Iris pigment epithelial cell (primary cell): Measurements from ENCODE around the gene PDGFA.

Experiments used
- DNase-seq: peaks from one replicate; pipeline ENCODE4 v3.0.0-alpha.2; 2011; ENCODE audit warnings: low read depth

PDGFA gene

DNA sequence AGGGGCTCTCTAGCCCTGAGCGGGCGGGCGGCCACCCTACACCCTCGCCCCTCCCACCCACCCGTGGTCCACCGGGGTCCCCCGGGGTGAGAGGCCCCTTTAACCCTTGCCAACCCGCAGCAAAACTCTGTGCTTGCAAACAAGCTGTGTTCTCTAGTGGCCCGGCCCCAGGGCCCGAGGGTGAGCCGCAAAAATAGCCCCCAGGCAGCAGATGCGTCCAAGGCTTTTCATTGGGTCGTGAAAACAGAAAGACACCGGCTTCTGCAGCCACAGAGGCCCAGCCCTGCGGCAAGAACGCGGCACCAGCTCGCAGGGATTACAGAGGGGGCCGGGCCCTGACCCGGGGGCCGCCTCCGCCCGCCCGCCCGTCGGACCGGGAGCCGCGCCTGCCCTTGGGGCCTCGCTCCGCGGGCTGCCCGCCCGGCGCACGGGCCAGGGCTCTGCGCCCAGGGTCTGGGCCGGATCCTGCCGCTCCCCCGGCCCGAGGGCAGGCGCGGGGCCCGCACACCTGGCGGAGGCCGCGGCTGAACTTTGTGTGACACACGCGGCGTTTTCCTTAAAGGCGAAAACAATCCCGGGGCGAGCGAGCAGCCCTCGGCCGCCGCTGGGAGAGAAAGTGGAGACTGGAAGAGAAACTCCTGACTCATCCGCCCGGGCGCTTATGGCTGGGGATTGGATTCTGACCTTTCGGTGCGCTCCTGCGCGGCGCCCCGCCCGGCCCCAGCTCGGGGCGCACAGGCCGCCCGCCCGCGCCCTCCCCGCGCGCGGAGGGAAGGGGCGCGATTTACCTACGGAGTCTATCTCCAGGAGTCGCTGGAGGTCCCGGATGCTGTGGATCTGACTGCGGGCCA is 2.8 kb downstream of the PDGFA start:
- peak; percentile 88 for DNase-seq

DNA sequence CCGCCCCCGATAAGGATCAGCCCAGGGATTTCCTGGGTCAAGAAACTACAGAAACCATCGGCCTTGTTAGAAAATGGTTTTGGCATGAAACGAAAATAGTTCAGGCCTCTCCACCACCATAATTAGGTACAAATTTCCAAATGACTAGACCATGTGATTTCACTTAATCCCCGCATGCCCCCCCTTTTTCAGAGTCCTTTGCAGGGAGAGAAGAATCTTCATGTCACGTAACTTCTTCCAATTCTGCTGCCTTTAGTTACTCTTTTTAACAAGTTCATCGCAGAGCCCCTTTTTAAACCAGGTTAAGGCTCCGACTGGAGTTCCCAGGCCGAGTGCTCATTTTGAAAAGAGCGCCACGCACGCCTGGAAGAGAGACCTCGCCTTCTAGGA is 3.4 kb downstream of the PDGFA start:
- peak; percentile 30 for DNase-seq

DNA sequence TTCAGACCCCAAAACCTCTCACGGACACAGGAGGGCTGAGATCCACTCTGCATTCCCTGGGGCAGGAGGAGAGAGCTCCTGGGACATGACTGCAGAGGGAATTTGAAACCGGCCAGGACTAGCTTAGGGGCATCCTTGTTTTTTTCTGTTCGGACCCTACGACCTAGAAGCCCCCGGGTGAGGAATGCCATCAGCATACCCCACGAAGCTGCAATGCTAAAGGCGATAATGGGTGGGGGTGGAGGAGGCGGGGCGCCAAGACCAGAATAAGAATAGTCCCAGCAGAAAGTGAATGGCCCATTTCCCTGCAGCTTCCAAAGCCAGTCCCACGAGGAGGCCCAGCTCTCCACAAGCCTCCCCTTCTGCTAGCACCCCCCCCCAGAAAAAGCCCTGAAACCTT is 4.0 kb downstream of the PDGFA start:
- no peak for DNase-seq

DNA sequence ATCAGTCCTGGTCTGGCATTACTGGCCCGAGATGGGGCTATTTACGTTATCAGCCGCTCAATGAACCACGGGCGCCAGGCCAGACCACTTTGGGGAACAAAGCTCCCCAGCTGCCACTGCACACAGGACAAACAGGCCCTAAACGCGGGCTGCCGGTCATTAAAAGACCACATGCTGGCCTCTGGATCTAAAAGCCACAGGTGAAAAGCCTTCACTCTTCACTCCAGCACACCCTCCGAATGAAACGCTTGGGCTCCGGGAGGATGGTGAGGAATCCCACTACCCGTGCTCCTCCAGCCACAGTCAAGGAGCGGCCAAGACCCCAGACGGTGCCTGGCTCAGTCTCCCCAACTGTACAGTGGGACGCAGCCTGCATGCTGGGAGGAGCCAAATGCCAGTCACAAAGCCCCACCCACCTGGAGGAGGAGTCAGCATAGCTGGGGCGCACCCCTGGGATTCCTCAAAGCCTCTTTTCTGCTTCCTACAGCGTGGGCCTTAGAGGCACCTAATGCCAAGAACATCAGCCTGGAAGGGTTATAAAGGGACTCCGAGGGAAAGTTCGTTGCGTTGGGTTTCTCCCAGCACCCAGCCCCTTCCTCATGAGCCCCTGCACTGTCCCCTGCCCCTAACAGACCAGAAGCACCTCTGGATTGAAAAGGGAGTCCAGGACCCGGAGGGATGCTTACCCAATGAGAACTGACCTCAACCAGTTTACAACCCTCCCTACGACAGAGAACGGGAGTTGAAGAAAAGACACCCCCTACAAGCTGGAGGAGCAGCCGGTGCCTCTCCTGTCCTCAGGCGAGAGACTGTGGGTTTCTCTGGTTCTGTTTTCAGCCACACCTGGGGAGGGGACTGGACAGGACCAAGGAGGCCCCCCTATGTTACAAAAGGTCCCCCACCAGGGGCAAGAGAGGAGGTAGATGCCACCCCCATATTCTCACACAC is 4.7 kb downstream of the PDGFA start:
- DNase-seq = peak; percentile 36

DNA sequence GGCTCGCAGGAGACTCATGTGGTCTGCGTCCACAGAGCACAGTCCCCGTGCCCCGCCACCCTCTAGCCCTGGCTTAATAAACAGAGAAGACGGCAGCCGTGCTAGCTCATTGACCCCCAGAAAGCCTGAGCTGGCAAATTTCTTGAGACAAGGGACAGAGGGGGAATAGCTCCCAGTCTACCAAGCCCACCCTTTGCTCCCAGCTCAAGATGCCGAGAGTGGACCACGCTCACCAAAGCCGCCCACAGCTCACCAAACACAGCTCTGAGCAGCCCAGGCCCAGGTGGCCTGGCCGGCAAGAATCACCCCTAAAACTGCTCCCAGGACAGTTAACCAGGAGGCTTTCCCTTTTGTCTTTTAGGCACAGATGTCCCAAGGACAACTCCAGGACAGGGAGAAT is 5.4 kb downstream of the PDGFA start:
- no peak for DNase-seq

DNA sequence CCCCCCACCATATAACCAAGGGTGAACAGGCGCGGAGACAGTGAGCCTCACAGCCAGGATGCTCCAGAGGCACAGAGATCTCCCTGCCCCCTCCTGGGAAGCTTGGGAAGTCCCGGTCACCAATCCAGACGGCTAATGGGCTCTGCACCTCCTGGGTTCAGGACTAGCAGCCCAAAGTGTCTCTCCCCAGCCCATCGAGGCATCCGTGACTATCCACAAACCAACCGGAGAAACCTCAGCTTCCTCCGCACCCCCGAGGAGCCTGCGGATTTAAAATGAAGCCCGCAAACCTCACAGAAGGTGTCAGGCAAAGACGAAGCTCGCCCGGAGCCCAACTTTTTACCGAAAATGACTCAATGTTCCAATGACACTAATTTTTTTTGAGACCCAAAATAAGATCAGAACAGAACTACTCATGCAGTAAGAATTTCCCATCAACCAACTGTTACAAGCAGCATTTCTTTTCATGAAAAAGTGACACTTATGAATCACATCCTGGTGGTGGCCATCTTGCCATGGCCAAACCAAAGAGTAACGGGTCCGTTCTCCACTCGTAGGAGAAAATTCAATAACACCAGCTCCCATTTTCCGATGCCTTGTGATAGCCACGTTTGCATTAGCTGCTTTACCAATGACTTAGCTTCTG is 6.0 kb downstream of the PDGFA start:
- peak; percentile 46 for DNase-seq

DNA sequence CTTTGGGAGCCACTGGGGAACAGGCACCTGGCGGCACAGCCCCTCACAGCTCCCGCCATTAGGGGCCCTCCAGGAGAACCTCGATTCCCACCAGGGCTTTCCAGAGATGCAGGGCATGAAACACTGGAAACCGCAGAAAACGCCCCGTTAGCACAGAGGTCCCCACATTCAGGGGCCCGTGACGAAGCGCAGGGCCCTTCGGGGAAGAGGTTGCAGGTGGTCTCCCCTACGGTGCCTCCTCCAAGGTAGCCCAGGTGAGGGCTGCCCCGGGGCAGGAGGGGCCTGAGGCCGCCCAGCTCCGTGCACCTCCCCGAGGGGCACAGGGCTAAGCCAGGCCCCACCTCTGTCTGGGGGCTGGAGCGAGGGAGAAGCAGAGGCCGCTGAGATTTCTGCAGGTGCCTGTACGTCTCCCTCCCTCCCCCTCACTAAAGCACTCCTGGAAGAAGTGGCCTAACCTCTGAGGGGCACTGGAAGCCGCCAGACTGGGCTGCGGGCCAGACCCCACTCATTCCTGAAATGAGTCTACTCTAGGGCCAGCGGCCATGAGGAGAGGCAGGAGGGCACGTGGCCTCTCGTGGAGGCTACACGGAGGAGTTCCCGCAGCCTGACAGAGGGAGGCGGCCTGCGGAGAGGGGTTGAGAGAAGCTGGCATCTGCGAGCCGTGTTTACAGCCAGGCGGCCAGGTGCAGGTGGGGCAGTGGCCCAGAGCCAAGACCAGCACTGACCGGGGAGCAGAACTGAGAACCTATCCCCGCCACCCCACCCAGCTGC is 6.9 kb downstream of the PDGFA start:
- no peak for DNase-seq

DNA sequence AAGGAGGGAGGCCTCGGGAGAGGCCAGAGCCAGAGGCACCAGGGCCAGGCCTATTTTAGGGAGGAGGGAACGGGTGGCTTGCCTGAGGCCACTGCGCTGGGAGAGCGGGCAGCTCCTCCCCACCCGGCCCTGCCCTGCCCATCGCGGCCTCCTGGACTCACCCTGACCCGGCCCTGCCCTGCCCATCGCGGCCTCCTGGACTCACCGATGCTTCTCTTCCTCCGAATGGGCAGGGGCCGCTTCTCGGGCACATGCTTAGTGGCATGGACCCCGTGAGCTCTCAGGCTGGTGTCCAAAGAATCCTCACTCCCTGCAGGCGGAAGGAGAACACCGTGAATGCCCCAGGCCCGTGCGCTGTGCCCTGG is 7.5 kb downstream of the PDGFA start:
- no peak for DNase-seq

DNA sequence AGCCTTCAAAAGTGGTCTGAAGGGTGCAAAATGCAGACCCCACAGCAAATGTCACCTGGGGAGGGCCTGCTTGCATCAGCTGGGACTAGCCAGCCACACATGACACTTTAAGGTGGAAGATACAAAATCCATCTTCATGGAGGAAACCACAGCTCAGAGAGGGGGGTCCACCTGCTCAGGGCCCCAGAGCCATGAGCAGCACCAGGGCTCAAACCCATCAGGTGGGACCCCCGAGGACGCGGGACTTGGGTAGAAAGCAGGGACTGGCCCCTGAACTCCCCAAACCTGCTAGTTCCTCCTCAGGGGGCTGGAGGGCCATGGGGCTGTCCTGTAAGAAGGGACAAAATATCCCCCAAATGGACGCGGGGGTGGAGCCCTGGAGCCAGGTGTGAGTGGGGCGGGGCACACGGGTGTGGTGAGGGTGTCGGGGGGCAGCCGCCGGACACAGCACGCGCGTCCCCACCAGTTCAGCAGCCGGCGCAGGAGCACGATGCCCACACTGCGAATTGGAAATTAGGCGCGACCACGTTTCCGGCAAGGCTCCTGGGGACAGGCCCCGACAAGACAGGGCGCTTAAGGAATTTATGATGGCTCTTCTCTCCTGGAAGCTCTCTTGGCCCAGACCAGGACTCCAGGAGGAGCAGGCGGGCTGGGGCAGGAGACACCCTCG is 8.0 kb downstream of the PDGFA start:
- no peak for DNase-seq

DNA sequence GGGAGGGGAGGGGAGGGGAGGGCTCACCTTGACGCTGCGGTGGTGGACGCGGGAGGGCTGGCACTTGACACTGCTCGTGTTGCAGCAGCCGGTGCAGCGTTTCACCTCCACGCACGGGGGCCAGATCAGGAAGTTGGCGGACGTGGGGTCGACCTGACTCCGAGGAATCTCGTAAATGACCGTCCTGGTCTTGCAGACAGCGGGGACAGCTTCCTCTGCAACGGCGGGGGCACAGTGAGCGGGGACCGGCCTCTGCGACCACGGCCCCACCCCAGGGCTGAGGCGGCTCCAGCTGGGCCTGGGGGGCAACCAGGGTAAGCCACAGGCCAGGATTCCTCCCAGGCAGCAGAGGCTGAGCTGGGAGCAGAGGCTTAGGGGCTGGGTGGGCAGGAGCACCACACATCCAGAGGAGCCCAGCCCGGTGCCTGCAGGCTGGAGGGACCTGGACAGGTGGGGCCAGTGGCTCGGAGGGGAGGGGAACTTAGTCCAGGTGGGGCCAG is 8.8 kb downstream of the PDGFA start:
- DNase-seq = no peak

DNA sequence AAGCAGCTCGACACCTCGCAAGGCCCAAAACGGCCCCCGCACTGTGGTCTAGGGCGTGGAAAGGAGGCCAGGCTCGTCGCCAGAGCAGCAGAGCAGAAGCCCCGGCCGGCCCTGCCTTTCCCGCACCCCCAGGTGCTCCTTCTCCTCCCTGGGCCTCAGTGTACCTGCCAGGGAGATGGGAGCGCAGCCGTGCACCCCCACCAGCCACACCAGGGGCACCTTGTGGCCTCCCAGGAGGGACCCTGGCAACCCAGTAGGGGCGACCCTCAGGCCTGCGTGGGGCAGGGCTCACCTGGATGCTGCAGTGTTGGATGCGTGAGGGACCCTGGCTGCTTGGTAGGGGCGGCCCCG is 9.5 kb downstream of the PDGFA start:
- DNase-seq = no peak

DNA sequence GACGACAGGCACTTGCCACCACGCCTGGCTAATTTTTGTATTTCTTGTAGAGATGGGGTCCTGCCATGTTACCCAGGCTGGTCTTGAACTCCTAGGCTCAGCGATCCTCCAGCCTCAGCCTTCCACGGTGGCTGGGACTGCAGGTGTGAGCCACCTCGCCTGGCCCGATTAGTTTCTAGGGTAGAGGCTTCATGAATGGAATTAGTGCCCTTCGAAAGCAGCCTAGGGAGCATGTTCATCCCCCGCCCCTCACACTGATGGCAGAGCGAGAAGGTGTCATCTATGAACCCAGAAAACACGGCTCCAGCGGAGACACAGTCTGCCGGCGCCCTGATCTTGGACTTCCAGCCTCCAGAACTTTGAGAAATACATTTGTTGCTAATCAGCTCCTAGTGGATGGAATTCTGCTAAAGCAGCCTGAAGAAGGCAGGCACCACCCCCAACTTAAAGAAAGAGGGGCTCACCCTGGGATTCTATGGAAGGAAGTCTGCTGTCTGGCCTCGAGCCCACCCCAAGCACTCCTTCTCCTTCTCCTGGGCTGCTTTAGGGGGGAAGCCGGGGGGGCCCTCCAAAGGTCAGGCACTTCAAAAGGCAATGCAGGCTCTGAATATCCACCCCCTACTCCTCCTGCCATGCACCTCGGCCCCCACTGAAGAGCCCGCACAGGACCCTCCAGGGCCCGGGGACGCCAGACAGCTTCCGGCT is 10.1 kb downstream of the PDGFA start:
- no peak for DNase-seq

DNA sequence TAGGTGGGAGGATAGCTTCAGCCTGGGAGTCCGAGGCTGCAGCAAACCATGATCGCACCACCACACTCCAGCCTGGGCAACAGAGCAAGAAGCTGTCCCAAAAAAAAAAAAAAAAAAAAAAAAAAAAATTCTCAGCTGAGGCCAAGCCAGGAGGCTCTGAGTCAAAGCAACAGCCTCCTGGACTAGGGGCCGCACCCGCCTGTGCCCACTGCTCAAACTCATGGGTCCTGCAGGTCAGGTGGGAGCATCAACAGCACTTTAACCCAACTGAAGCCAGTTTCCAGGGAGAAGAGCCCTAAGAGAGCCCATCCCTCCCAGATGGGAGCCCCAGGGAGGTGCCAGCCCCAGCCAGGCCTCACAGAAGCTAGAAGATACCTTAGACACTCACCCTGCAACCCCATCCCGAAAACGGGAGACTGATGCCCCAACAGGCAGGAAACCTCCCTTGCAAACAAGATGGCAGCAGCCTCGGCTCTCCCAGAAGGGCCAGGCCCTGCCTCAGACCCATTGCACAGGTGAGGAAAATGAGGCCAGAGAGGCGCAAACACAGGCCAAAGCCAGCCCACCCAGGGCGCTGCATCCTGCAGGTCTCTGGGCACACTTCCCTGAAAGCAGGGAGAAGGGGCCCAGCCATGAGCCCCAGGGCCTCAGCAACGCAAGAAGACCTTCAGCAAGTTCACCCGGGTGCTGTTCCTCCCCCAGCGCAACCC is 11.0 kb downstream of the PDGFA start:
- no peak for DNase-seq

DNA sequence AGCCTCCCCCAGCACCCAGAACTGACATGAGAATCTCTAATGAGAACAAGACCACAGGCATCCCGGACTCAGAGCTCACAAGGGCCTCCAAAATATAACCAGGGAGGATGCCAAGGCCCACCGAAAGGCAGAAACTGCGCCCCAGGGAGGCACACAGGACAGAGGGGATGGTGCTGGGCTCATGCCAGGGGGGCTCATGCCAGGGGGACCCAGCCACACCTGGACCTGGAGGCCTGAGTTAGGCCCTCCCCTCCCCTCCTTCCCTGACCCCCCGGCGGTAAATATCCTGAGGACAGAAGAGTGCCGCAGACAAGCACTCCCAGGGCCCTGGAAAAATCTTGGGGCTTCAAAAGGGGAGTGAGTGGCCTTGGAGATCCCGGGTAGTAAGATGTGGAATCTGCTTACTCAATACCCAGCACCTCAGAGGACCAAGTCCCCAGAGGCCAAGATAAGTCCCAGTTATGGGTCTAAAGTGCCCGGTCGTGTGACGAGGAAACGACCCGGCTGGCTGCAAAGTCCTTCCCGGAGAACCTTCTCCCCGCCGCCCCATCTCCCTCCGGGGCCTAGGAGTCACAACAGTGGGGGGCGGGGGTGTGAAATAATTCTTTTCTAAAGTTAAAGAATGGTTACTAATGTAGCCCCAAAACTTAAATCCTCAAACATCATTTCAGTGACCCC is 11.9 kb downstream of the PDGFA start:
- DNase-seq = no peak

DNA sequence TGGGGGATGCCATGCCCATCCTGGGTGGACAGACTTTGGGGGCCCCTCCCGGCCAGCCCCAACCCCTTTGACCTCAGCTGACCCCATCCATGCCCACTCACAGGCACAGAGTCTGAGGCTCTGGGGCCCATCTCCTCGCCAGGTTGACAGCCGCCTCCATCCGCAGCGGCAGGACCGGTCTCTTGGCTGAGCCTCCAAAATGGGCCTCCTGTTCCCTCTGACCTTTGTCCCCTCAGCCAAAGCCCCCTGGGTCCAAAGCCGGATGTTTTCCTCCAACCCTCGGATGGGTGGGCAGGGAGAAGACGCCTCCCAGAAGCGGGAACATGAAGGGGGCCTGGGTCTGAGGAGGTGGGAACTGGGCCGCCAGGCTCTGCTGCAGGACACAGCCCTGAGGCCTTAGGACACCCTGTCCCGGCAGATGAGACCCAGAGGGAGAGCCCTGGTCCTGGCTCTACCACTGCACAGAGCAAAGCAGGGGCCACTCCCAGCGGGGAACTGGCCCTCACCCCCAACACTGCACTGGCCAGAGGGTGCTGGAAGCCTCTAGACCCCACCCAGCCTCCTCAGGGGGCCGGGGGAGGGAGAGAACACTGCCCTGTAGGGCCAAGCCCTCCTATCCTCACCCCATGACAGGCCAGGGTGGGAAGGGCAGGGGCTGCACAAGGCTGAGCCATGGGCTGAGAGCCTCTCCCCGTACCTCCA is 12.6 kb downstream of the PDGFA start:
- no peak for DNase-seq

DNA sequence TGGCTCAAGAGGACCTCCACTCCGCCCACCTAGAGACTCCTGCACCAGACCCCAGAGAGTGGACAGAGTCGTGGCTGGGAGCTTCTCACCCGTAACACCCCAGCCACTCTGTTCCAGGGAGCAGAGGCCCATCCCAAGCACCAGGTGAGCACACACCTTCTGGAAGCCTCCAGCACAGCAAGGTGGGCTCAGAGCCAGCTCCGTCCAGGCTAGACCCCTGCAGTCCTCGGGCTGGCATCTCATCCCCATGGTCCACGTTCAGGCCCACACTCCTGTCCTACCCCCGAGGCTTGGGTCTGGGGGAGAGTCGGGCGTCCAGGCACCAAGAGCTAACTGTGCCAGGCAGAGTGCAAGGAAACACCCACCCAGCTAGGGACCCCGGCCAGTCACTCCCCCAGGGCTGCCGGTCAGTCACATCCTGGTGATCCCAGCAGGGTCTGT is 13.2 kb downstream of the PDGFA start:
- DNase-seq = no peak

DNA sequence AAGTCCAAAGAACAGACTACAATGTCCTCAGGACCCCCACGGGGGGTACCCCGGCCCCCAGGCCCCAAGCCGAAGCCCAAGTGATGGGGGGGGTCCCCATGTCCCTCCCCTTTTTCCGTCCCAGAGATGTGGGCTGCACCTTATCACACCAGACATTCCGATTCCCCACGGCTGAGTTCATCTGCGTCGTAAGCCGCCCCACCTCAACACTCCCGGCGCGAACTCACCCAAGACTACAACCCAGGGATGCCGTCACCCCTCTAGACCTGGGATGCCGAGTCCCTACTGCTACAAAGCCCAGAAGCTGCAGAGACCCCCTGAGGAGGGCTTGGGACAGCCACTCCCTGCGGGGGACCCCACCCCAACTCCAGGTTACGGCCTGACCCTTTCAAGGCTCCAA is 14.5 kb downstream of the PDGFA start:
- no peak for DNase-seq

DNA sequence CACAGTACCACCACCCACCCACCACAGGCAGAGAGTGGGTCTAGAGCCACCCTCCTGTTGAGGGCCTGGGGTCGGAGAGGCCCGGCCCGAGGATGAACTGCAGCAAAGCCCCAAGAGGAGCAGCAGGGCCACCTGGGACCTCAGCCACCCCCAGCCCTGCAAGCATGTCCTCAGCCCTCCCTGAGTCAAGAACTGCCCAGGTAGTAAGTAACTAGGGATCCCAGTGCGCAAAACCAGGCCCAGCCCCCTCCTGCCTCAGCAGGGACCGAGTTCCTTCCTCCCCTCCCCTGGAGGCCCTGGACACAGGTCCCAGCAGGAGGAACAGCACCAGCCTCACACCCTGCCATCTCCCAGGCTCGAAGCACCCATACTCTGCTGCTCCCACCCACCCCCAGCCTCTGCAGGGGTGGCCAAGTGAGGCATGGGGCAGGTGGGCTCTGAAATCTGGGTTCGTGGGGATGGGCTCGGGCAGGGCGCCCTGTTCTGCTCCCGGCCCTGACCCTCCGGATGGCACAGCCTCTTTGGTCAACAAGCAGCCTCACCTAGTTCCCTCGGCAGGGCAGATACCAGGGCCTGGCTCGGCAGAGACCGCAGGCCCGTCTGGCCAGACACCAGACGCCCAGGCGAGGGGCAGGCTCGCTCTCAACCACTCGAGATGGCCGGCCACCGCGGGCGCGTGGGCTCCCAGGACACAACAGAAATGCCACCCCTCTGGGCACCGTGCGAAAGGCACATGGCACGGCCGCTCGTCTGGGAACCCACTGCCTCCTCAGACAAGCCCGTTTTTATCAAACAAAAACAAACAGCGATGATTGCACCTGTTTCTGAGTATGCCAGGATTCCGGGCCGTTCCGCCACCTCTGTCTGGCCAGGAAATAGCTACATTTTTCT is 15.2 kb downstream of the PDGFA start:
- no peak for DNase-seq
